ENCODE results near the gene FGGY. TPM values are rescaled to one million over a fixed set of nuclear protein-coding genes. Genes with fewer than 3 reads are reported as not detected.

Gene FGGY
- total RNA-seq, 1 donor: 24.6 TPM

DNA sequence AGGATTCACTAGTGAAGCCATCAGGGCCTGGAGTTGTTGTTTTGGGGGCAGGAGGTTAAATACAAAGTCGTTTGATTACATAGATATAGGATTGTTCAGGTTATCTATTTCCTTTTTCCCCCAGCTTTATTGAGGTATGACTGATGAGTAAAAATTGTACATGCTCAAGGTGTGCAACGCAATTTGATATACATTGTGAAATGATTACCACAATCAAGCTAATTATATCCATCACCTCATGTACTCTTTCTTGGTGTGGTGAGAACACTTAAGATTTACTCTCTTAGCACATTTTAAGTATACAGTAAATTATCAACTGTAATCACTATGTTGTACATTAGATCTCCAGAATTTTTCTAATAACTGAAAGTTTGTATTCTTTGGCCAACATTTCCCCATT, 6.0 kb downstream of the FGGY start:
- Histone ChIP-seq H2AFZ (ENCODE audit: low read length) (no peak overlapping the region), H3K79me2 (ENCODE audit: insufficient read depth, low read length) (no peaks in the 10 kb centered on the region), H3K27ac (ENCODE audit: low read depth, low read length) (no peak overlapping the region), H3K9me3 (ENCODE audit: low read depth, low read length) (no peaks in the 10 kb centered on the region), H3K36me3 (ENCODE audit: insufficient read depth, low read length) (no peaks in the 10 kb centered on the region), H3K4me3 (ENCODE audit: insufficient read depth, low read length) (no peak overlapping the region), H4K20me1 (ENCODE audit: insufficient read depth, low read length) (no peaks in the 10 kb centered on the region), H3K27me3 (ENCODE audit: insufficient read depth, low read length) (no peaks in the 10 kb centered on the region), H3K4me2 (ENCODE audit: insufficient read depth, low read length) (no peak overlapping the region), H3K4me1 (ENCODE audit: insufficient read depth, low read length) (no peaks in the 10 kb centered on the region)
- no peak for TF ChIP-seq CTCF (IDR thresholded peaks at IDR 0.05; ENCODE audit: extremely low read depth, low read depth, low read length)
- no peak for DNase-seq (ENCODE audit: insufficient read length, low spot score, missing footprints)

DNA sequence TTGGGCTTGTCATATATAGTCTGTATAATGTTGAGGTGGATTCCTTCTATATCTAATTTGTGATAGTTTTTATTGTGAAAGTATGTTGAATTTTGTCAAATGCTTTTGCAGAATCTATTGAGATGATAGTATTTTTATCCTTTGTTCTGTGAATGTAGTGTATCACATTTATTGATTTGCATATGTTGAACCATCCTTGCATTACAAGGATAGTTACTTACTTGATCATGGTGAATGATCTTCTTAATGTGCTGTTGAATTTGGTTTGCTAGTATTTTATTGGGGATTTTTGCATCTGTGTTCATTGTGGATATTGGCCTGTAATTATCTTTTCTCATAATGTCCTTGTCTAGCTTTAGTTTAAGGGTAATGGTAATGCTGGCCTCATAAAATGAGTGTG, 8.3 kb downstream of the FGGY start:
- Histone ChIP-seq H3K4me3 (ENCODE audit: insufficient read depth, low read length) (no peak overlapping the region), H4K20me1 (ENCODE audit: insufficient read depth, low read length) (no peaks in the 10 kb centered on the region), H3K27me3 (ENCODE audit: insufficient read depth, low read length) (no peaks in the 10 kb centered on the region), H3K79me2 (ENCODE audit: insufficient read depth, low read length) (no peaks in the 10 kb centered on the region), H3K4me1 (ENCODE audit: insufficient read depth, low read length) (no peaks in the 10 kb centered on the region), H2AFZ (ENCODE audit: low read length) (no peak overlapping the region), H3K4me2 (ENCODE audit: insufficient read depth, low read length) (no peak overlapping the region), H3K36me3 (ENCODE audit: insufficient read depth, low read length) (no peaks in the 10 kb centered on the region), H3K9me3 (ENCODE audit: low read depth, low read length) (no peaks in the 10 kb centered on the region), H3K27ac (ENCODE audit: low read depth, low read length) (no peak overlapping the region)
- DNase-seq (ENCODE audit: insufficient read length, low spot score, missing footprints): no peak
- TF ChIP-seq CTCF (IDR thresholded peaks at IDR 0.05; ENCODE audit: extremely low read depth, low read depth, low read length): no peak

- H3K79me2 ChIP-seq (ENCODE audit: insufficient read depth, low read length): no peaks in the 10 kb centered on the region
- H3K4me3 ChIP-seq (ENCODE audit: insufficient read depth, low read length): no peak overlapping the region
- no peak overlapping the region for H3K27ac ChIP-seq (ENCODE audit: low read depth, low read length)
- no peaks in the 10 kb centered on the region for H4K20me1 ChIP-seq (ENCODE audit: insufficient read depth, low read length)
- no peak overlapping the region for H3K4me2 ChIP-seq (ENCODE audit: insufficient read depth, low read length)
- DNase-seq (ENCODE audit: insufficient read length, low spot score, missing footprints): no peak
- no peaks in the 10 kb centered on the region for H3K36me3 ChIP-seq (ENCODE audit: insufficient read depth, low read length)
- no peak for TF ChIP-seq CTCF (IDR thresholded peaks at IDR 0.05; ENCODE audit: extremely low read depth, low read depth, low read length)
- no peaks in the 10 kb centered on the region for H3K27me3 ChIP-seq (ENCODE audit: insufficient read depth, low read length)
- H2AFZ ChIP-seq (ENCODE audit: low read length): no peak overlapping the region
- no peaks in the 10 kb centered on the region for H3K4me1 ChIP-seq (ENCODE audit: insufficient read depth, low read length)
- H3K9me3 ChIP-seq (ENCODE audit: low read depth, low read length): no peaks in the 10 kb centered on the region
These were observed 10.7 kb downstream of the FGGY start for GRCh38 chr1:59307591-59307990.

DNA sequence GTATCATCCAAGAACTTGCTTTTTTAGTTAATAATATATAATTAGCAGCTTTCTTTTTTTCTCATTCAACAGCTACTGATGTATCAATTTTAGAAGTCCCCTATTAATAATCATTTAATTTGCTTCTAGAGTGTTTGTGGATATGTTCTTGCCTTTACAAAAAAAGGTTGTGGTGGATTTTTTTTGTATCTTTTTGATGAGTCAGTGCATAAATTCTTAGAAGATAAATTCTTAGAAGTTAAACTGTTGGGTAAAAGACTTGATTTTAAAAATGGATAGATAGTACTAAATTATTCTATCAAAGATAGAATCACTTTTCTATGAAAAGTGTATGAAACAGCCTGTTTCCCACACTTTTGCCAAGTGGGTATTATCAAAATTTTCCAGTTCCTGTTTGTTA, 11.9 kb downstream of the FGGY start:
- DNase-seq (ENCODE audit: insufficient read length, low spot score, missing footprints): no peak

More for the DNA sequence above, 11.9 kb downstream of the FGGY start:
- TF ChIP-seq CTCF (IDR thresholded peaks at IDR 0.05; ENCODE audit: extremely low read depth, low read depth, low read length): no peak
- no peak overlapping the region for H3K4me3 ChIP-seq (ENCODE audit: insufficient read depth, low read length)
- no peaks in the 10 kb centered on the region for H3K4me1 ChIP-seq (ENCODE audit: insufficient read depth, low read length)
- no peaks in the 10 kb centered on the region for H3K27me3 ChIP-seq (ENCODE audit: insufficient read depth, low read length)
- H3K9me3 ChIP-seq (ENCODE audit: low read depth, low read length): no peaks in the 10 kb centered on the region
- no peak overlapping the region for H3K27ac ChIP-seq (ENCODE audit: low read depth, low read length)
- H3K79me2 ChIP-seq (ENCODE audit: insufficient read depth, low read length): no peaks in the 10 kb centered on the region
- no peak overlapping the region for H3K4me2 ChIP-seq (ENCODE audit: insufficient read depth, low read length)
- H4K20me1 ChIP-seq (ENCODE audit: insufficient read depth, low read length): no peaks in the 10 kb centered on the region
- H3K36me3 ChIP-seq (ENCODE audit: insufficient read depth, low read length): no peaks in the 10 kb centered on the region
- H2AFZ ChIP-seq (ENCODE audit: low read length): no peak overlapping the region

Data from osteoblast (primary cell).